GM18909 (cell line): Measurements from ENCODE around the gene IL18R1.

Experiments
- ATAC-seq: cut with Tn5 transposase; IDR thresholded peaks from one replicate; pipeline ENCODE4 v1.9.1; 2021; ENCODE audit warnings: mild to moderate bottlenecking; ENCODE audit not compliant: unreplicated experiment, poor library complexity

The IL18R1 gene

GRCh38 chr2:102344397-102344796 lies 11.2 kb upstream of the IL18R1 start:
- no peak for ATAC-seq

DNA sequence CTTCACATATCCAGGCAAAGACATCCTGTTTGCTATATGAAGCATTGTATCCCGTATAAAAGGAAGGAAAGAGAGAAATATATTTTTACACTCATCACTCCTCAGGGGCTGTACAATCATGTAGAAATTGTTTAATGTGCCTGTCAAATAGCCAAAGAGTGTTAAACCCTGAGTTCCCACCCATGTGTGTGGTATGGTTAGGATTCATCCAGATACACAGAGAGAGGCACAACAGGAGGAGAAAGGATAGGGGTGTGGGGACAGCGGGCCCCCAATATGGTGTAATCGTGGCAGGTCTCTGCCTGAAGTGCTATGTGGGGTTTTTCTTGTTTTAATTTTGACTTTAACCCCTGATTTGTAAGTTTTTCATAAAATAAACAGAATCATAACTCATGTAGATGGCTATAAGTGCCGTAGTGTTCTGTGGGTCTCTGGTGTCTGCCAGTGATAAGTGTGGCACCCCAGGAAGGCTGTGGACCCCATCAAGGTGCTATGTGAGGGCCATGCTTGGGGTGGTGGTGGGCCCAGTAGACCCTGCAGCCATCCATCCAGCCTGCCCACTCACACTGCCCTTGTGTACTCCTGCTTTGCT lies 10.2 kb upstream of the IL18R1 start:
- no peak for ATAC-seq

GRCh38 chr2:102346381-102347130 lies 9.0 kb upstream of the IL18R1 start:
- no peak for ATAC-seq

DNA sequence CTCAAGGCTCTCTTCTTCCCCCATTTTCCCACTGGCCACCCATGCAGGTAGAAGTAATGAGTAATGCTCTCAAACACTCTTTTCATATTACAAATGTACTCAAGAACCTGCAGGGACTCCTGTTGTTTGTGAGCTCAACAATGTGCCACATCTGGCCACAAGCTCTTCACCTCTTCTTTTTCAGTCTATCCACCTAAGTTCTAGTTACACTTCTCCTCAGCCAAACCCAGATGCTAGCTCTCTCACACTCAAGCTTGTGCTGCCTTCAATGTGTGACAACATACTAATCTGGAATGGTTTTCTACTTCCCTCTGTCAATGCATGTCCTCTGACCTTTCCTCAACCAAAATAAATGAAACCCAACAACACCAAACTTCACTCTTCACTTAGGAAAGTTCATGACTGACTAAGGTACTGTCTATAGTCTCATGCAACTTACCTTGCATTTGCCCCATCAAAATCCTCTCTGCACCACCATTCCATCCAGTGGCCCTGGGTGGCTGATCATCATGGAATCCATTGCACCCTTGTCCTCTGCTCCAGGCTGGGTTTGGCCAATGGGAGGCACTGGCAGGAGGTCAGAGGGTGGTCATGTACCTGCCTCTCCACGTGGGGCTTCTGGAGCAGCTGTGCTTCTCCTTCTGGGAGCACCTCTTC lies 5.3 kb upstream of the IL18R1 start:
- ATAC-seq = no peak

DNA sequence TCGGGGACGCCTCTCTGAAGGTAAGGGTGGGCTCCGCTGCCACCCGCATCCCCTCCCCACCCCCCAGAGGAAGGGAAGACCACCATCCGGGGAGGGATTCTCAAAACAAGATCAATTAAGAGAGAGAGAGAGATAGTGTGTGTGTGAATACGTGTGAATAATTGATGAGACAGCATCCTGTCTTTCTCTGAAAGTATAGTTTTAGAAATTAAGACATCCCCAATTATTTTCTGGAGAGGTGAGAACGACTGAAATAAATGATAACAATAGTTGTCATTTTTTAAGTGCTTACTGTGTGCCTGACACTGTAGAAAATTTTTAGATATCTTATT lies 751 bp downstream of the IL18R1 start:
- ATAC-seq = peak; percentile 5

GRCh38 chr2:102356741-102357140 lies 1.1 kb downstream of the IL18R1 start:
- no peak for ATAC-seq

DNA sequence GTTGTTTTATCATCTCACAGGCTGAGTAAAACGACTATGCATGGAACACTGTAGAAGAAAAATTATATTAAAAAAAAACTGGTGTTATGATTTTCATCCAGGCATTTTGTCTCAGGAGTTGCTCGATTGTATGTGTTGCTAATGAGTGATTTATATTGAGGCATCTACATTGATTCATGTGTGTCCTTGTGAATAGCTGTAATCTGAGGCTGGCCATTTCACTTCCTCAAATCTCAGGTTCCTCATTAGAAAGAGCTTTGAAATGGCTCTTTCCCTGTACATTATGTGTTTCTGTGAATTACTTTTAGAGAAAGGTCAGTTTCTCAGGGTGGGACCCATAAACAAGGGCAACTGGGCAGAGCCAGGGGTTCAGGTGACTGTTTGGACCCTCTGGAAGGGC lies 2.3 kb downstream of the IL18R1 start:
- ATAC-seq = no peak

- no peak for ATAC-seq
These were observed 2.9 kb downstream of the IL18R1 start for GRCh38 chr2:102358496-102358895.

GRCh38 chr2:102359527-102359926 lies 3.9 kb downstream of the IL18R1 start:
- no peak for ATAC-seq

GRCh38 chr2:102361632-102362241 lies 6.1 kb downstream of the IL18R1 start:
- ATAC-seq = no peak

DNA sequence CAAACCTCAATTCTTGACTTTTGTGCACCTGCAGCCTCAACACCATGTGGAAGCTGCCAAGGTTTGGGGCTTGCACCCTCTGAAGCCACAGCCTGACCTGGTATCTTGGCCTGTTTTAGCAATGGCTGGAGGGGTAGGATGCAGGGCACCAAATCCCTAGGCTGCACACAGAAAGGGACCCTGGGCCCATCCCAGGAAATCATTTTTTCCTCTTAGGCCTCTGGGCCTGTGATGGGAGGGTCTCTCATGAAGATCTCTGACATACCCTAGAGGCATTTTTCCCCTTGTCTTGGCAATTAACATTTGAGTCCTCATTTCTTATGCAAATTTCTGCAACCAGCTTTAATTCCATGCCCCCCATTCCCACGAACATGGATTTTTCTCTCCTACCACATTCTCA lies 10.2 kb downstream of the IL18R1 start:
- ATAC-seq = no peak

GRCh38 chr2:102366406-102367112 lies 11.0 kb downstream of the IL18R1 start:
- ATAC-seq = peak; percentile 72

DNA sequence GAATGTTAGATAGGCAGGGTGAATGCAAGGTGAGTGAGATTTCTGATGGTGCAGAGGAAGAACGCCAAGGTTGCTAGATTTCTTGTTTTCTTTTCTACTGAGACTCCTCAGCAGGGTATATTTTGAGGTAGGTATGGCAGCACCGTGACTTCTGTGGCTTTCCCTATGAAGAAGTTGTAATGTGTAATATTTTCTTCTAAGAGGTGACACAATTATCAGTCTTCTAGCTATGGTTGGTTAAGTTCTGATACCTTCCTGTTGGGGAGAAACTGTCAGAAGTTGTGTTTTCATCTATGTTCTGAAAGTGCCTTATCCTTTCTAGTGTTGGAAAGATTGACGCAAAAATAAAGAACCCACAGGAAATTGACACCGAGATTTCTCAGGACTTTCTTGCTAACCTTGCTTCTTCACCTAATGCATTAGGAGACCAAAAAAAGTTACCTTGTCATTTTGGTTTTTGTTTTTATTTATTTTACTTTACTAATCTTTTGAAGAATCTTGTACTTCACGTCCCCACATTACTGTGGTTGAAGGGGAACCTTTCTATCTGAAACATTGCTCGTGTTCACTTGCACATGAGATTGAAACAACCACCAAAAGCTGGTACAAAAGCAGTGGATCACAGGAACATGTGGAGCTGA lies 11.9 kb downstream of the IL18R1 start:
- ATAC-seq = peak; percentile 63

- no peak for ATAC-seq
These were observed 13.0 kb downstream of the IL18R1 start for GRCh38 chr2:102368461-102369109.

DNA sequence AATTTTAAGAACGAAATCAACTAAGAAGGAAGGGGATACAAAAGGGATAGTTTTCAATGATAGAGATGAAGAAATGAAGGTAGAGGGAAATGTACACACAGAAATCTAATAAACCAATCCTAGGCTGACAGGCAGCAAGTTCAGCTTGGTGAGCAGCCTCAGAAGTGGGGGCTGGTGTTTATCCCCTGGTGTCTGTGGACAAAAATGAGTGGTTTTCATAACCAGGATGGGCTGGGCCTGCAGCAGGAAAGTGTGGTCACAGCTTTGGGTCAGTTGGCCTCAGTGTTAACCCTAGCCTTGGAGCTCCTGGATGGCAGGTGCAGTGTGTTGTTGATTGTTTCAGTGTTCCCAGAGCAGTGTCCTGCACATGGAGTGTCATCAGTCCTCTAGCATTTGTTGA lies 14.3 kb downstream of the IL18R1 start:
- no peak for ATAC-seq

DNA sequence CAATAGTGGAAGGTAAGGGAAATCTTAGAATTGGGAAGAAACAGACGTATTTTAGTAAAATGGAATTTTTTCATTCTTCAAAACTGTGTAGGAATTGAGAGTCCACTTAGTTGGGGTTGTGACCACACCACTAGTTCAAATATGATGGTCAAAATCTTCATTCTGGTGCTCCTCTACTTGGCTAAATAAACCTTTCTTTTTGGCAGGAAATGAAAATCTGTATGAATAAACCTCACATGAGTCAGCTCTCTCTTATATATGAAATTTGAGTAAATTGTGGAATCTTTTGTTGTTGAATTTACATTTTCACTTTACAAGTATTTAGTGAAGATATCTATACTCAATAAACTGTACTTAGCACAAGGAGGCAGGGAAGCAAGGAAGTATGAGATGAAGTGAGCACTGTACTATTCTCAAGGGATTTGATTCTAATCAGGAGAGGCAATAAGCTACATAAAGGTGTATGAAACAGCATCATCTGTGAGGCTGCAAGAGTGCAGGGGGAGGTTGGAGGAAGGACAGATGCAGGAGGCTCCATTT lies 20.5 kb downstream of the IL18R1 start:
- no peak for ATAC-seq

GRCh38 chr2:102383722-102384121 lies 28.1 kb downstream of the IL18R1 start:
- no peak for ATAC-seq

- no peak for ATAC-seq
These were observed 29.9 kb downstream of the IL18R1 start for GRCh38 chr2:102385522-102385921.

- no peak for ATAC-seq
These were observed 30.4 kb downstream of the IL18R1 start for GRCh38 chr2:102386004-102386403.
